Left cardiac atrium (tissue), 4 donors: ENCODE data around the gene SCIN. TPM values are rescaled to one million over a fixed set of nuclear protein-coding genes. Genes with fewer than 3 reads are reported as not detected.
"Not testable (repeated sequence)": the region's sequence is repeated elsewhere in the genome, so short reads cannot be mapped to it uniquely, and the experiment has no call there.

Experiments
- ATAC-seq, 2 donors: fragments of 200-7000 bp; cut with Tn5 transposase; one replicate each; pipeline ENCODE4 v1.9.1; 2020; ENCODE audit warnings: mild to moderate bottlenecking in 2 of 2, moderate library complexity in 2 of 2
- DNase-seq: peaks from one replicate; pipeline ENCODE4 v3.0.0-alpha.2; 2020
- intact Hi-C, 2 donors: fragments of 100-400 bp; cut with DNase I; formaldehyde crosslinking; loops; one replicate each; pipeline versions ENCODE4 v1.14.1 to v1.15.1; 2022 to 2023
- total RNA-seq, 2 donors: library from RNA; stranded (reverse); fragmentation: NEBNext Ultra II Directional; extraction: Animal tissue kit (Norgen Biotek cat#: 25700); gene quantifications; one replicate each; pipeline ENCODE4 v1.2.1, GENCODE V29; 2021
- donor health status: DM: no; HTN: yes; CAD: no.
- donor health status: DM: no; HTN: yes; CAD: no; lungs with severe emphysema.
- donor health status: DM: yes; HTN: yes; CAD: no.
- donor health status: Dilated cardiomyopathy.

SCIN gene
- total RNA-seq, 2 donors from 2014 or later: 0.10 to 1.3 TPM

DNA sequence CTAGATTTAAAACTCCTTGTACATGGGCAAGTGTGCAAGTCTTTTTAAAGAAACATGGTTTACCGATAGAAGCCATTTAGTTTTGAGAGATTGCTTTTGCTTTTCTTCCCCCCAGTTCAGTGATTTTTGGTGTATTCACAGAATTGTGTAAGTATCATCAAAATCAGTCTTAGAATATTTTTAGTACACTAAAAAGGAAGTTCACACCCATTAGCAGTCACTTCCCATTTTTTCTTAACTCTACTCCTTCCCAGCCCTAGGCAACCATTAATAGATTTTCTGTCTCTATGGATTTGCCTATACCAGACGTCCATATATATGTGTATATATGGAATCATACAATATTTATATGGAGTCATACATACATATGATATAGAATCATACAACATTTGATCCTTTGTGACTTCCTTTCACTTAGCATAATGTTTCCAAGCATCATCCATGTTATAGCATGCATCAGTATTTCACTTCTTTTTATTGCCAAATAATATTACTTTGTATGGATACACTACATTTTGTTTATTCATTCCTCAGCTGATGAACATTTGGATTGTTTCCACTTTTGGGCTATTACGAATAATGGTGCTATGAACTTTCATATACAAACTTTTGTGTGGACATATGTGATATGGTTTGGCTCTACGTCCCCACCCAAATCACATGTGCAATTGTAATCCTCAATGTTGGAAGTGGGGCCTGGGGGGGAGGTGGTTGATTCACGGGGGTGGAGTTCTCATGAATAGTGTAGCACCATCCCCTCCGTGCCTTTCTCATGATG lies 100.4 kb downstream of the SCIN start:
- no peak for DNase-seq
- ATAC-seq: no peak
- intact Hi-C loops: no loop called here

GRCh38 chr7:12673436-12673835 lies 102.9 kb downstream of the SCIN start:
- ATAC-seq, intact Hi-C loops, DNase-seq: not testable (repeated sequence)

DNA sequence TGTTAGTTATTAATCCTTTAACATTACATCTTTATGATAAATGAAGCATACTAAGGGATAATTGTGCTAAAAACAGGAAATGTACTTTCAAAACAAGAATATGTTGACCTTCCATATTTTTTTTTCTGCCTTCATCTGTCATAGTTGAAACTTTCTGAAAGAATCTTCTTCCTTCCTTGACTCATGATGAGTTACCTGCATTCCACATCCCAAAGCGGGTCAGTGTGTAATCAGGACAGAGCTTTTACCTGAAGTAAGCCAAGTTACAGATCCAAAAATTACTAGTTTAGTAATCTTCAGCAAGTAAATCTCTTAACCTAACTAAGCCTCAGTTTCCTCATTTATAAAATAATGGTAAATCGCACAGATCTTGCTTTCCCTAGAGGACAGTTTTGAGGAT lies 103.5 kb downstream of the SCIN start:
- DNase-seq (no peak), ATAC-seq (no peak)
- intact Hi-C loops: no loop called here

- ATAC-seq: peak in 1 of 2 donors; percentile 55
- intact Hi-C loops: no loop called here
- DNase-seq: no peak
These were observed 104.3 kb downstream of the SCIN start for GRCh38 chr7:12674861-12675260.

GRCh38 chr7:12683678-12684585 lies 113.4 kb downstream of the SCIN start:
- ATAC-seq (no peak), DNase-seq (no peak)
- intact Hi-C loops: loop anchor here (5.0 to 10.0 kb wide), 5 partner anchors 351 to 581 kb away; no protein-coding TSS in a partner anchor

DNA sequence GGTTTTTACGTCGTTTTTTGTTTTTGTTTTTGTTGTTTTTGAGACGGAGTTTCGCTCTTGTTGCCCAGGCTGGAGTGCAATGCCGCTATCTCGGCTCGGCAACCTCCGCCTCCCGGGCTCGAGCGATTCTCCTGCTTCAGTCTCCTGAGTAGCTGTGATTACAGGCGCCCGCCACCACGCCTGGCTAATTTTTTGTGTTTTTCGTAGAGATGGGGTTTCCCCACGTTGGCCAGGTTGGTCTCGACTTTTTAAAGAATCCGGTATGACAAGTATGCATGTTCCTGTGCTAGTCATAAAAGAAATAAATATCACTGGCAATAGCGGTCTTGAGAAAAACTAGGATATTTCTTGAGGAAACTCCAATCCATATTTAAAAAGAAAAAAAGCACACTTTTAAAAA lies 114.2 kb downstream of the SCIN start:
- intact Hi-C loops: loop anchor here (5.0 to 10.0 kb wide), 6 partner anchors 88 to 580 kb away; no protein-coding TSS in a partner anchor
- no peak for ATAC-seq
- no peak for DNase-seq

DNA sequence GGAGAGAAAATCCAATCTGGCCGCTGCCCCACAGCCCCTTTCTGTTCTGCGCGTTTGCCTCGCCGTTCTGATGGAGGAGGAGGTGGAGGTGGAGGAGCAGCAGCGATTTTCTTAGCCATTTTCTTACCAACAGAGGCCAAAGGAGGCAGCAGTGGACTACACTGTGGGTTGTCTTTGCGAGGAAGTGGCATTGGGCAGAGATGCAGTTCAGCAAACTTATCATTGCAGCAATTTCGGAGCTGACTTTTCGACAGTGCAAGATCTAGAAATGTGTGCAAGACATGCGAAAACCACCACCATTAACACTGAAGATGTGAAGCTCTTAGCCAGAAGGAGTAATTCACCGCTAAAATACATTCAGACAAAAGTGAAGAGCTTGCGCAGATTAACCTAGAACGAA lies 115.0 kb downstream of the SCIN start:
- no peak for ATAC-seq
- DNase-seq: peak; percentile 40
- intact Hi-C loops: loop anchor here (5.0 to 10.0 kb wide), 4 partner anchors 87 to 579 kb away; no protein-coding TSS in a partner anchor

- intact Hi-C loops: loop anchor here (5.0 to 10.0 kb wide), 4 partner anchors 86 to 578 kb away; no protein-coding TSS in a partner anchor
- ATAC-seq: peak; percentile 89 to 92
- peak; percentile 95 for DNase-seq
These were observed 115.8 kb downstream of the SCIN start for GRCh38 chr7:12686234-12686890.

- intact Hi-C loops: loop anchor here (5.0 to 10.0 kb wide), 4 partner anchors 85 to 578 kb away; no protein-coding TSS in a partner anchor
- DNase-seq: peak; percentile 99
- ATAC-seq: peak; percentile 95 to 98
These were observed 116.6 kb downstream of the SCIN start, which contains the start of gene ARL4A for GRCh38 chr7:12686891-12687717. TSS of gene ARL4A (plus strand) at chr7:12687633. CDS start at chr7:12688255, 622 bp downstream.

DNA sequence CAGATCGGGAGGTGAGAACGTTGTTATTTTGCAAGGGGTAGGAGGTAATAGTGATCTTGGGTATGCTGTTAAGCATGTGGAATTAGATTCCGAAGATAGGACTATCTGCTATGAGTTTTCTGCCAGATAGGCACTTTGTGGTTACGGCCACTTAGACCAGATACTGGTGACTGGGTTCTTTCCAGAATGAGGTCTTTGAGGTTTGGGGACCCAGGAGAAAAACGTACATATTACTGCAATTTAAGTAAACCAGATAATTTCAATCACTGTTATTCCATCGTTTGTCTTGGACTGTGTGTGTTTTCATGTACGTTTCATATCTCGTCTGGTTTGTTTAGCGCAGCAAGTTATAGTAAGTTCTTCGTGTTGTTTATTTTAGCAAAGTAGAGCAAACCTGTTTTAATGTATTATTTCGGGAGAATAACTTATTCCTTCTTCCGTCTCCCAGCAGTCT lies 117.2 kb downstream of the SCIN start:
- intact Hi-C loops: loop anchor here (5.0 to 10.0 kb wide), 4 partner anchors 85 to 577 kb away; no protein-coding TSS in a partner anchor
- no peak for ATAC-seq
- DNase-seq: no peak

DNA sequence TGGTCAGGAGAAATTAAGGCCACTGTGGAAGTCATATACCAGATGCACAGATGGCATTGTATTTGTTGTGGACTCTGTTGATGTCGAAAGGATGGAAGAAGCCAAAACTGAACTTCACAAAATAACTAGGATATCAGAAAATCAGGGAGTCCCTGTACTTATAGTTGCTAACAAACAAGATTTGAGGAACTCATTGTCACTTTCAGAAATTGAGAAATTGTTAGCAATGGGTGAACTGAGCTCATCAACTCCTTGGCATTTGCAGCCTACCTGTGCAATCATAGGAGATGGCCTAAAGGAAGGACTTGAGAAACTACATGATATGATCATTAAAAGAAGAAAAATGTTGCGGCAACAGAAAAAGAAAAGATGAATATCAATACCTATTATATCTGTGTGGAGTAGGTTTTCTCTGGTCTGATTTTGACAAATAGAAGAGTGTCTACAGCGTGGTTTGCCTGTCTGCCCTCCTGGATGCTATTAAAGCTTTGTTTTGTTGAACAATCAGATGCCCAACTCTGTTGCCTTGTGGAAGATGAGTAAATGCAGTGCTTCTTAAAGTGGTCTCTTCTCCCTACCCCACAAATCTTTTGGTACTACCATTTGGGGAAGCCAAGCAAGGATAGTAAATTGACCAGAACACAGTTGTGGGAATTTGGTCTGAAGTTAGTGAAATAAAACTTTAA lies 118.1 kb downstream of the SCIN start:
- not testable (repeated sequence) for DNase-seq, ATAC-seq
- intact Hi-C loops: loop anchor here (5.0 to 10.0 kb wide), 4 partner anchors 84 to 576 kb away; no protein-coding TSS in a partner anchor

DNA sequence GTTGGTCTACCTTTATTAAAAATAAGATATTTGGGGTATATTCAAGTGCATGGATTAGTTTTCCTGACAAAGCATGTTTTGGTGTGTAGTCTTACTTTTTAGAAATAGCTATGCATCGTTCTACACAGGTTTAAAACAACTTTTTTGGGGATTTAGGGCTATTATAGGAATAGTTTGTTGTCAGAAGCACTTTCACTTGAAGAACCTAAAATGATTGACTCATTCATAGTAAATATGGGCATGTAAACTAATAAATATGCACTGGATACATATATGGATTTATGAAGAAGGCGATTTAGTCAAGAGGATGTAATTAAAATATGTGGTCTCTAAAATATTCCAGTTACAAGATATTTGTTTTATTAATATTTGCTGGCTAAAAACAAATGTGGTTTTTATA lies 118.9 kb downstream of the SCIN start:
- intact Hi-C loops: loop anchor here (5.0 to 10.0 kb wide), 4 partner anchors 83 to 575 kb away; no protein-coding TSS in a partner anchor
- DNase-seq (no peak), ATAC-seq (no peak)

DNA sequence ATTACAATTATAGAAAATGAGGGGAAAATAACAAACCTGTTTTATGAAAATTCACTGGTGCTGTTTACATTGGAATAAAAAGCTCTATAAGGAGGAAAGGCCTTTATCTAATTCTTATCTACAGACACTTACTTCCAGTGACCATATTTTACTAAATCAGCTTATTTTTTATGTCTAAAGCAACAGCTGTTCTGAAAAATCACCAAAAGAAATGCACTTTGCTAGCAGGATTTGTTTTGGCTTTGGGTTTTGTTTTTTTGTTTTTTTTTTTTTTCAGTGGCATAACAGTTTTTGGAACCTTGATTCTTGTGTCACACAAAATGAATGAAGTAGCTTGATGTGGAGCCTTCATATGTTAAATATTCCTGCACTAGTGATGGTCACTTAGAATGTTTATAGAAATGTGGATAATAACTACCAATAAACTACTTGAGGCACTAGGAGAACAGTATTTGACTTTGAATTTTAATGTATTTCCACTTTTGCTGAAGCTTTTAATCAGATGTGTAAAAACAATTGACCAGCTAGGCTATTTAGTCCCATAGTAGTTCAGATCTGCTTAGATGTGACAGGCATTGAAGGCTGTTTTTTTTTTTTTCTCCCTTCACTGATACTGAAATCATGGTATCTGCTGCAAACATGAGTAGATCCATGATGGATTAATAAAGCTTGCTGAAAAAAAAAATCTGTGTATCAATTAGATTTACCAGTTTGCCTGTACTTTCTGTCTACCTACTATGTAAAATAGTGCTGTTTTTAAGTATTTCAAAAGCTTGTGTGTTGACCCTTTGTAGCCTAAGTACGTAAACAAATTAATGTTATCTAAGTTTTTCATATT lies 119.7 kb downstream of the SCIN start:
- ATAC-seq (no peak), DNase-seq (no peak)
- intact Hi-C loops: no loop called here

DNA sequence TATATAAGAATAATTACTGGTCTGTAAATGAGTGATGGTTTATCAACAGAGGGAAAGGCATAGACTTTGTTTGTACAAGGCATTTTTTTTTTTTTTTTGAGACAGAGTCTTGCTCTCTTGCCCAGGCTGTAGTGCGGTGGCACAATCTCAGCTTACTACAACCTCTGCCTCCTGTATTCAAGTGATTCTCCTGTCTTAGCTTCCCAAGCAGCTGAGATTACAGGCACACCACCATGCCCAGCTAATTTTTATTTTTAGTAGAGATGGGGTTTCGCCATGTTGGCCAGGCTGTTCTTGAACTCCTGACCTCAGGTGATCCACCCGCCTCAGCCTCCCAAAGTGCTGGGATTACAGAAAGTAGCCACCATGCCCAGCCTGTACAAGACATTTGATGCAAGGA lies 120.9 kb downstream of the SCIN start:
- intact Hi-C loops, DNase-seq, ATAC-seq: not testable (repeated sequence)

DNA sequence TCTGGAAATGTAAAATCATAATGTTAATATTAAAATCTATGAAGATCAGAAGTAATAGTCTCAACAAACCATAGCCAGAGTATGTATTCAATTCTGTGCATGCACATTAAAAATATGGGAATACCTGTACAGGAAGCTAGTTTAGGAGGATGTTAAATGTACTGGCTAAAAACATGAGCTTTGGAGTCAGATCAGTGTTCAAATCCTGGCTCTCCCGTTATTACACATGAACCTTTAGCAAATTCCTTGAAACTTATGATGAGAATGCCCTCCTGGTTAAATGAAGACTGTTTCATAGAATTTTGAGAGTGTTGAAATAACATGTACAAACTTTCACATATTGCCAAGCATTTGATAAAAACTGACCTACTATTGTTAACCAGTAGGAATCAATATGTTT lies 121.5 kb downstream of the SCIN start:
- intact Hi-C loops: no loop called here
- no peak for DNase-seq
- ATAC-seq: no peak

DNA sequence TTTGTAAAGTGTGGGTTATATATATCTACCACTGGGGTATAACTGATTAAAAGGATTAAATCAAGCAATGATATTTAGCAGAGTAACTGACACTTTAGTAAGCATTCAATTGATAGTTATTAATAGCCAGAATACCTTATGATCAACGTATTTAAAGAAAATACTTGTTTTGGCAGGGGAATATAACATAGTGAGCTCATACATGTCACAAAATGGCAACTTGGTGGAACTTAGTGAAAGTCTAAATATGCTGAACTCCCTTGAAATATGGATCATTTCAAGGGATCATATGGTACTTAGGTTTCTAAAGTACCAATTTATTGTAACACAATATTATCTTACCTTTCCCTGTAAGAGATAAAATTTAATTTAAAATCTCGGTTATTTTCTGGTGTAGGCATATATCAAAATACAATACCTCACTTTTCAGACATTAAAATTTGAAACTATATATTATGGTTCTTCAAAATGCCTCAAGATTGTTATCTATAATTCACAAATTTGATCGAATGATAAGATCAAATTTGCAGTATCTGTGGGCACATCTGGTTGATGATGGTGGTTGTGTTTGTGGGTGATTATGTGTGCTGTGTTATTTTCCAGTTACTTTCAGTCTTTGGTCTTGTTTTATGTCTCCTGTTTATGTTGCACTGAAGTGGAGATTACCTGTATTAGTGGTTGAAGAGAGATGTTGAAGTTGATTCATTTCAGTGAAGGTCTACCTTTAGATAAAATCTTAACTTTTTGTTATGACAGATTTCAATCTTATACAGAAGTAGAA lies 122.1 kb downstream of the SCIN start:
- no peak for ATAC-seq
- intact Hi-C loops: no loop called here

More for the DNA sequence above, 122.1 kb downstream of the SCIN start:
- no peak for DNase-seq
